AML-193 (cell line): Measurements from ENCODE around the gene CPNE7.

ENCODE experiments used
- DNase-seq, 2 experiments: peaks; one replicate each; lab custom pipeline; 2025; lab: John Stamatoyannopoulos, UW

The CPNE7 gene

GRCh38 chr16:89549007-89549700, 26.4 kb upstream of the CPNE7 start:
- no peak for DNase-seq

- DNase-seq: no peak
These were observed 25.0 kb upstream of the CPNE7 start for GRCh38 chr16:89550421-89551007.

DNA sequence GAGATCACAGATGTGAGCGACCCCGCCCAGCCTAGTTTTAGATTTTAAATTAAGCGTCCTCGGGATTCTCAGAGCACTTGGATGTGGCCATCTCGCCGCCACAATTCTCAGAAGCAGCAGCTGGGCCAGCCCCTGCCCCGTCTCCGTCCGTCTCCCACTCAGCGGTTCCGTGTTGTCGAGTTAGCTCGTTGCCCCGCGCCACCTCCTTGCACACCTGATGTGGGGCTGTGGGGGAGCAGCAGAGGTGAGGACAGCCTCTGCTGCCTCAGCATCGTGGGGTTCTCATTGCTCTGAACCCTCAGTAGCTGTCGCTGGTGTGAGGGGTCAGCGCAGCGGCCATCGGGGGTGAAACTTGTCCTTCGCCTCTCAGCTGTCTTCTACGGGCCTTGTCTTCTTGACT, 23.2 kb upstream of the CPNE7 start:
- no peak for DNase-seq

DNA sequence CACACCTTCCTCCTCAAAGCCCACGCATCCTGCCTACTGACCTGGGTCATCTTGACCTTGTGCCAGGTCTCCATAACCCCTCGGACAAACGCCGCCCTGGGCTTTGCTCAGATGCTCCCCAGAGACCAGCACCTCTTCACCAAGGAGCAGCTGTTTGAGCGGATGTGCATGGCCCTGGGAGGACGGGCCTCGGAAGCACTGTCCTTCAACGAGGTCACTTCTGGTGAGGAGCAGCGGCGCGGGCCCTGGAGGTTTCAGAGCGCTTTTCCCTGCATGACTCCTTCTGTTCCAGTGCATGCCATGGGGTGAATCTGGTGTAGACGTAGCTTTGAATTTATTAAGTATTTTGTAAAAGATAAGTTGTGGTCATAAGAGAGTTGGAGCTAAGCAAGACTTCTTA, 22.6 kb upstream of the CPNE7 start:
- DNase-seq: no peak

GRCh38 chr16:89553733-89554132, 21.8 kb upstream of the CPNE7 start:
- no peak for DNase-seq

DNA sequence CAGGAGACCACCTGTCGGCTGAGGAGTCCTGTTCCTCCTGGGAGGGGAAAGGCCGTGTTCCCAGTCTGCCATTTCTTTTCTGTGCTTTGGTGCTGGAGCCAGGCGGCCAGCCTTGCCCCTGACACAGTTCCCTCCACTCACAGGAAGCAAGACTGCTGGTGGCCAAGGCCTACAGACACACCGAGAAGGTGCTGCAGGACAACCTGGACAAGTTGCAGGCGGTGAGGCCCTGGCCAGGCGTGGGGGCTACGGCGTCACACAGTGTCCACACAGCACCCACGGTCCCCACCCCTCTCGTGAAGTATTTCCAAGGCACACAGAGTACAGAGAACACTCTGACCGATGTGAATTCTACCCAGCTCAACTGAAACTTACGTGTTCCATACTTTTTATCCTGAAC, 21.2 kb upstream of the CPNE7 start:
- DNase-seq: no peak

- DNase-seq: no peak
These were observed 20.3 kb upstream of the CPNE7 start for GRCh38 chr16:89555265-89555664.

GRCh38 chr16:89555780-89556179, 19.8 kb upstream of the CPNE7 start:
- no peak for DNase-seq

DNA sequence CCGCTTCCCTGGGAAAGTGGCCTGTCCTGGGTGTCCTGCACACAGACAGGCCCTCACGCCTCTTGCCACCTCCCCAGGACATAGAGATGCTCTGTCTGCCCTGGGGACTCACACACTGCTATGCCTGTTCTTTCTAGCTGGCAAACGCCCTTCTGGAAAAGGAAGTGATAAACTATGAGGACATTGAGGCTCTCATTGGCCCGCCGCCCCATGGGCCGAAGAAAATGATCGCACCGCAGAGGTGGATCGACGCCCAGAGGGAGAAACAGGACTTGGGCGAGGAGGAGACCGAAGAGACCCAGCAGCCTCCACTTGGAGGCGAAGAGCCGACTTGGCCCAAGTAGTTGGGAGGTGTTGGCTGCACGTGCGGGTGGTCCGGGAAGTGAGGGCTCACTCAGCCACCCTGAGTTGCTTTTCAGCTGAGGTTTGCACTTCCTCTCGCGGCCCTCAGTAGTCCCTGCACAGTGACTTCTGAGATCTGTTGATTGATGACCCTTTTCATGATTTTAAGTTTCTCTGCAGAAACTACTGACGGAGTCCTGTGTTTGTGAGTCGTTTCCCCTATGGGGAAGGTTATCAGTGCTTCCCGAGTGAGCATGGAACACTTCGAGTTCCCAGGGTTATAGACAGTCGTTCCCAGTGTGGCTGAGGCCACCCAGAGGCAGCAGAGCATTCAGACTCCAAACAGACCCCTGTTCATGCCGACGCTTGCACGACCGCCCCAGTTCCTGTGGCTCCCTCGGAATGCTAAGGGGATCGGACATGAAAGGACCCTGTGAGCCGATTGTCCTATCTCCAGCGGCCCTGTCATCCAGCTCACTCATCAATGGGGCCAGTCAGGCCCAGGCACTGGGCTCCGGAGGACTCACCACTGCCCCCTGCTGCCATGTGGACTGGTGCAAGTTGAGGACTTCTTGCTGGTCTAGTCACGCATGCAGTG, 18.5 kb upstream of the CPNE7 start:
- DNase-seq: peak; percentile 58 to 70

GRCh38 chr16:89557690-89558490, 17.7 kb upstream of the CPNE7 start:
- DNase-seq: no peak

DNA sequence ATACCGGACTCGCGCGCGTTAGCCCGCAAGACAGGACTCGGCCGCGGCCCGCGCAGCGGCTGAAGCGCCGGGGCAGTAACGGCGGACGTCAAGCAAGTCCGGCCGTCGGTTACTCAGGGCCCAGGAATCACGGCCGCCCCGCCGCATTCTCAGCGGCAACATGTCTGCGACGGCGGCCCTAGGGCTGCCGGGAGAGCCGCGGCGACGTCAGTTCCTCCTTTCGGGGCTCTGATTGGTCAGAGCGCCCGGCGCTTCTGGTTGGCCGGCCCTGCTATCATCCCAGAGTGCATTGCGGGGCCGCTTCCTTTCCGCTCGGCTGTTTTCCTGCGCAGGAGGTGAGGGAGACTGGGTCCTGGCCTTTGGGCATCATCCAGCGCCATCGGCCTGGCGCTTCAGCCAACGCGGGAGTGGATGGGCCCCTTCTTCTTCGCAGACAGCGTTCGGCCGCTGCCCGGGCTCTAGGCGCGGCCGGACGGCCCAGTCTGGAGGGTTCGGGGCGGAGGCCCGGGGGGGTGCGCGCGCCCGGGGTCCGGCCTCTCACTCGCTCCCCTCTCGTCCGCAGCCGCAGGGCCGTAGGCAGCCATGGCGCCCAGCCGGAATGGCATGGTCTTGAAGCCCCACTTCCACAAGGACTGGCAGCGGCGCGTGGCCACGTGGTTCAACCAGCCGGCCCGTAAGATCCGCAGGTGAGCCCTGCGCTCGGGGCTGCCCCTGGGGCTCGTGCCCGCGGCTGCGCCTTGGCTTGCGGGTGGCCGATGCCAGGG, 15.0 kb upstream of the CPNE7 start, which contains the start of gene RPL13:
Gene RPL13, plus strand, starts transcription at position 305 of the 764 bp plus-strand sequence. Its CDS starts 278 bp downstream, at position 583.
- DNase-seq: peak; percentile 86 to 92

- DNase-seq: no peak
These were observed 14.2 kb upstream of the CPNE7 start for GRCh38 chr16:89561142-89561883.

DNA sequence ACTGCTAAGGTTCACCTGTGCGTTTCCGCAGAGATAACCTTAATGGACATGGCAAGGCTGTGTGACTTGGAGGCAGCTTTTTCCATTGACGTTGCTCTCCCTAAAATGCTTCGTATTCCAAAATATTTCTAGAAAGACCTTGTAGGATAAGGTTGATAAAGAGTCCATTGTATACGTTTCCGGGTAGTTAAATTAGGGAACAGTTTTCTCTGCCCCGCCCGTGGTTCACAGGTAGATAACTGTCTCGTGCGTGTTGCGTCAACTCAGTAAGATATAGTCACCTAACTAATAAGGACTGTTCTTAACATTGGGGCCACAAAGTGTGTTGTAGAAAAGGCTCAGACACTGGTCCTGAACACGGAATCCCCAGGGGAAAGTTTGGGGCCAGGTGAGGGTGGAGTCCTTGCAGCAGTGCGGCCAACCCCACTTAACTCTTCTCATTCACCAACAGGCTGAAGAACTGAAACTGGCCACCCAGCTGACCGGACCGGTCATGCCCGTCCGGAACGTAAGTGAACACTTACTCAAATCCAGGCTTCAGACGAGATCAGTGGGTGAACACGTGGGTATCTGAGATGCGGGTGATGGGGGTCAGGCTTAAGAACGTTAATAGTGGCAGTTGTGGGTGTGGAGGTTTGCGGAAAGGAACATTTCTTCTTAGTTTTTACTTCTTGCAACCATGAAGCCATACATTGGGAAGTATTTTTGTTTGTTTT, 13.5 kb upstream of the CPNE7 start:
- no peak for DNase-seq

DNA sequence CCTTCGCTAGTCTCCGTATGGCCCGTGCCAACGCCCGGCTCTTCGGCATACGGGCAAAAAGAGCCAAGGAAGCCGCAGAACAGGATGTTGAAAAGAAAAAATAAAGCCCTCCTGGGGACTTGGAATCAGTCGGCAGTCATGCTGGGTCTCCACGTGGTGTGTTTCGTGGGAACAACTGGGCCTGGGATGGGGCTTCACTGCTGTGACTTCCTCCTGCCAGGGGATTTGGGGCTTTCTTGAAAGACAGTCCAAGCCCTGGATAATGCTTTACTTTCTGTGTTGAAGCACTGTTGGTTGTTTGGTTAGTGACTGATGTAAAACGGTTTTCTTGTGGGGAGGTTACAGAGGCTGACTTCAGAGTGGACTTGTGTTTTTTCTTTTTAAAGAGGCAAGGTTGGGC, 12.6 kb upstream of the CPNE7 start:
- no peak for DNase-seq

- DNase-seq: no peak
These were observed 11.7 kb upstream of the CPNE7 start for GRCh38 chr16:89563639-89564392.

DNA sequence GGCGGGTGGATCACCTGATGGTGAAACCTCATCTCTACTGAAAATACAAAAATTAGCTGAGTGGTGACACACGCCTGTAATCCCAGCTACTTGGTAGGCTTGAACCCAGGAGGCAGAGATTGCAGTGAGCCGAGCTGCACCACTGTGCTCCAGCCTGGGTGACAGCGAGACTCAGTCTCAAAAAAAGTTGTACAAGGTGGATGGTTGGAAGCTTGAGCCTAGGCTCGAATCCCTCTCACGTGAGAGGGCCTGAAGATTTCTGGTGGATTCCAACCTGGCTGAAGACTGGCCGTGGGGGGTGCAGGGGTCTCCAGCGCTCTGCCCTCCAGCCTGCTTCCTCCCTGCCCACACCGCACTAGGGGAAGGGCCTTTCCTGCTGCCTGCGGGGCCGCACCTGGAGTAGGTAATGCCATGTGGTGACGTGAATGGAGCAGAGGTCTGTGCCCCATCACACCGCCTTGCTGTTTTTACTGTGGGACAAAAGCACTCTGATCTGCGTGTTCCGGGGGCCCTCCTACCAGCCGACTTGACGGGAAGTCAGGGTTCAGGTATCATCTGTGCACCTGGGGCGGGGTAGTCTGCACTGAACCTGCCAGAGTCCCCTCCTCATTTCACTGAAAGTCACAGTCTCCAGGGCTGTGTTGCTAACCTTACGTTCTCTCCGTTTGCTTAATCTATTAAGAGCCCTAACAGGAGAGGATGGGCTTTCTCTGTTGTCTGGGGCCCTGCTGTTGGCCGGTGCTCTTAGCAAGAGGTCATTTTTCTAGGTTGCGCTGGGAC, 10.9 kb upstream of the CPNE7 start:
- DNase-seq: no peak

- no peak for DNase-seq
These were observed 10.4 kb upstream of the CPNE7 start for GRCh38 chr16:89565256-89565505.
